H1 (cell line): ENCODE measurements around the gene LTC4S. TPM values are rescaled to one million over a fixed set of nuclear protein-coding genes. Genes with fewer than 3 reads are reported as not detected.

Experiments
- ATF3 ChIP-seq: IDR thresholded peaks from 2 replicates; pipeline ENCODE4 v1.6.1; 2011; ENCODE audit warnings: low read depth, mild to moderate bottlenecking, low read length; ENCODE audit not compliant: insufficient read depth
- polyA plus RNA-seq, 7 experiments: library from polyadenylated mRNA; depleted of rRNA in 3 of 7; stranded (reverse) in 5 of 7; unstranded in 2 of 7; fragments of >200 nt in 5 of 7; fragments of 200-250 nt in 2 of 7; gene quantifications; 1 replicate in 5 of 7; 2 replicates in 1 of 7; 4 replicates in 1 of 7; pipeline versions ENCODE4 v1.2.1 to v1.2.3, GENCODE V29; 2011 to 2013; ENCODE audit warnings: missing spikeins in 2 of 7, mixed read lengths in 2 of 7
- total RNA-seq: library from RNA; stranded (reverse); fragmentation: NEBNext Ultra II Directional; extraction: Animal tissue kit (Norgen Biotek cat#: 25700); gene quantifications from 2 replicates; pipeline ENCODE4 v1.2.1, GENCODE V29; 2021

LTC4S gene
- total and polyA plus RNA-seq, 2 of the 8 experiments (the other 6 are each of a cell fraction or from before 2014, with no cell fraction given), result 2.2 to 3.7 TPM

- TF ChIP-seq ATF3, result no peak
- TF ChIP-seq, all 59 proteins: peak for 0
These were observed 10.8 kb downstream of the LTC4S start (continued) for GRCh38 chr5:179804555-179804947.
